Ovary (tissue), 9 donors: Measurements from ENCODE around the gene SEMA6B. TPM values are rescaled to one million over a fixed set of nuclear protein-coding genes. Genes with fewer than 3 reads are reported as not detected.
A peak's percentile ranks its signal among the peaks of the same experiment; 100 is the strongest.

ENCODE experiments used
- DNase-seq, 5 donors: peaks; one replicate each; pipeline ENCODE4 v3.0.0-alpha.2; 2019 to 2020
- H3K27ac ChIP-seq, 2 donors: fragments of 200-600 bp; one replicate each; pipeline versions ENCODE4 v1.5.1 to v1.8.0; 2019 to 2022
- H3K27me3 ChIP-seq: fragments of 200-600 bp; one replicate; pipeline ENCODE4 v1.8.0; 2022
- H3K36me3 ChIP-seq: fragments of 200-600 bp; sonication (generic); one replicate; pipeline ENCODE4 v1.5.1; 2019
- H3K4me1 ChIP-seq: one replicate; pipeline ENCODE4 v1.8.1; 2013; ENCODE audit warnings: mild to moderate bottlenecking, moderate library complexity; ENCODE audit not compliant: insufficient read depth
- H3K4me3 ChIP-seq: fragments of 200-600 bp; sonication (generic); one replicate; pipeline ENCODE4 v1.5.1; 2017
- H3K9me3 ChIP-seq, 2 donors: fragments of 200-600 bp in 1 of 2; sonication (generic) in 1 of 2; one replicate each; pipeline versions ENCODE4 v1.5.1 to v1.8.1; 2013 to 2019; ENCODE audit warnings: mild to moderate bottlenecking in 1 of 2, moderate library complexity in 1 of 2
- CTCF ChIP-seq, 3 donors: fragments of 450-650 bp in 2 of 3; fragments of 200-600 bp in 1 of 3; IDR thresholded peaks; one replicate each; pipeline versions ENCODE4 v1.5.1 to v1.8.0; 2016 to 2022; ENCODE audit warnings: antibody characterized with exemption in 3 of 3, mild to moderate bottlenecking in 1 of 3
- EP300 ChIP-seq: sonication (generic); formaldehyde crosslinking; IDR thresholded peaks from one replicate; pipeline ENCODE4 v1.6.1; 2017; ENCODE audit warnings: antibody characterized with exemption
- POLR2A ChIP-seq: fragments of 450-650 bp; IDR thresholded peaks from one replicate; pipeline ENCODE4 v1.6.1; 2017; ENCODE audit warnings: antibody characterized with exemption, mild to moderate bottlenecking, moderate library complexity
- WGBS, 3 donors: extraction: QIAGEN DNeasy Blood & Tissue Kit in 1 of 3; methylation state at CpG; one replicate each; pipeline versions ENCODE4 v1.1.5 to v1.1.7; 2013 to 2017; 5-methylcytosine and 5-hydroxymethylcytosine counted together
- intact Hi-C, 4 donors: fragments of 100-400 bp; cut with DNase I; formaldehyde crosslinking; loops; one replicate each; pipeline versions ENCODE4 v1.11.0 to v1.15.1; 2022 to 2023
- polyA plus RNA-seq, 2 donors: library from polyadenylated mRNA; stranded (reverse); fragments of 200-250 nt in 1 of 2; fragments of 350-450 nt in 1 of 2; fragmentation: Illumina TruSeq in 1 of 2; extraction: RNeasy Lipid Tissue Mini Kit (QIAGEN cat#74804) in 1 of 2; gene quantifications; one replicate each; pipeline ENCODE4 v1.2.3, GENCODE V29; 2013 to 2014
- total RNA-seq, 7 donors: library from RNA; depleted of rRNA in 2 of 7; stranded (reverse); fragments of >200 nt in 2 of 7; fragmentation: NEBNext Ultra II Directional in 3 of 7; extraction: Animal tissue kit (Norgen Biotek cat#: 25700) in 3 of 7; gene quantifications; one replicate each; pipeline versions ENCODE4 v1.1.0 to v1.2.4, GENCODE V29; 2016 to 2023
- donor health status: DM: no; HTN: no; CAD: no; lungs with moderate emphysema.
- donor health status: DM: no; HTN: no; CAD: no.
- donor health status: Bipolar disorder and iron deficiency.
- donor health status: DM: yes; HTN: yes; CAD: no.
- donor health status: DM: no; HTN: no; CAD: no.
- donor health status: DM: yes; HTN: yes; CAD: no.

The SEMA6B gene
- total and polyA plus RNA-seq, 9 donors: 0.77 to 9.7 (median 5.5) TPM

GRCh38 chr19:4518345-4519171 lies 40.9 kb downstream of the SEMA6B start, which contains the start of gene PLIN4:
Gene PLIN4 (minus strand): TSS chr19:4518486. CDS start chr19:4518272, 214 bp downstream.
- no peaks in the 10 kb centered on the region for H3K27me3 ChIP-seq
- no peaks in the 10 kb centered on the region for H3K36me3 ChIP-seq
- H3K9me3 ChIP-seq: no peaks in the 10 kb centered on the region
- WGBS, 3 donors: 23 to 25% (median 23%) methylated on average over 34 of the region's 34 CpGs
- H3K4me1 ChIP-seq: peaks cover 24% of the 10 kb centered on the region
- peak; percentile 92 to 96 (median 94) for DNase-seq
- intact Hi-C loops: no loop called here
- peak in 2 of 3 donors; percentile 12 to 20 for TF ChIP-seq CTCF (IDR thresholded peaks at IDR 0.05)
- no peak for TF ChIP-seq POLR2A
- peak within 1 kb of the TSS; percentile 31 for H3K4me3 ChIP-seq
- H3K27ac ChIP-seq: peak within 1 kb of the TSS; percentile 29 to 79

GRCh38 chr19:4517451-4518057 lies 41.9 kb downstream of the SEMA6B start:
- H3K4me1 ChIP-seq: peaks cover 21% of the 10 kb centered on the region
- DNase-seq: peak in 1 of 5 donors; percentile 70
- intact Hi-C loops: no loop called here

GRCh38 chr19:4516939-4517300 lies 42.6 kb downstream of the SEMA6B start:
- Histone ChIP-seq H3K9me3 (no peaks in the 10 kb centered on the region), H3K4me3 (peak overlapping the region; percentile 31), H3K27me3 (no peaks in the 10 kb centered on the region), H3K4me1 (peaks cover 21% of the 10 kb centered on the region), H3K27ac (peak overlapping the region; percentile 29 to 79), H3K36me3 (no peaks in the 10 kb centered on the region)
- WGBS, 3 donors: 46 to 60% (median 51%) methylated on average over 7 to 8 of the region's 8 CpGs
- intact Hi-C loops: no loop called here
- no peak for DNase-seq
- TF ChIP-seq POLR2A: no peak
- no peak for TF ChIP-seq EP300
- no peak for TF ChIP-seq CTCF (IDR thresholded peaks at IDR 0.05)

More at GRCh38 chr19:4517451-4518057, 41.9 kb downstream of the SEMA6B start:
- Histone ChIP-seq H3K4me3 (peak overlapping the region; percentile 31), H3K36me3 (no peaks in the 10 kb centered on the region), H3K27ac (peak overlapping the region; percentile 29 to 79), H3K27me3 (no peaks in the 10 kb centered on the region), H3K9me3 (no peaks in the 10 kb centered on the region)
- 45 to 68% (median 57%) methylated on average over 24 of the region's 24 CpGs for WGBS, 3 donors
- TF ChIP-seq POLR2A (no peak), CTCF (IDR thresholded peaks at IDR 0.05) (no peak), EP300 (no peak)

GRCh38 chr19:4516199-4516938 lies 43.1 kb downstream of the SEMA6B start:
- Histone ChIP-seq H3K4me3 (no peak overlapping the region), H3K27ac (peak overlapping the region in 1 of 2 donors; percentile 79), H3K4me1 (peaks cover 21% of the 10 kb centered on the region), H3K27me3 (no peaks in the 10 kb centered on the region), H3K9me3 (no peaks in the 10 kb centered on the region), H3K36me3 (no peaks in the 10 kb centered on the region)
- intact Hi-C loops: no loop called here
- DNase-seq: peak in 1 of 5 donors; percentile 29
- TF ChIP-seq CTCF (IDR thresholded peaks at IDR 0.05): no peak
- 69 to 76% (median 69%) methylated on average over 14 of the region's 14 CpGs for WGBS, 3 donors
